Amniotic epithelial cell (primary cell): ENCODE data around the gene NINJ2.
"Not testable (repeated sequence)": the region's sequence is repeated elsewhere in the genome, so short reads cannot be mapped to it uniquely, and the experiment has no call there.

Experiments used
- DNase-seq: peaks from one replicate; pipeline ENCODE4 v3.0.0-alpha.2; 2010; ENCODE audit warnings: low read depth

The NINJ2 gene

DNA sequence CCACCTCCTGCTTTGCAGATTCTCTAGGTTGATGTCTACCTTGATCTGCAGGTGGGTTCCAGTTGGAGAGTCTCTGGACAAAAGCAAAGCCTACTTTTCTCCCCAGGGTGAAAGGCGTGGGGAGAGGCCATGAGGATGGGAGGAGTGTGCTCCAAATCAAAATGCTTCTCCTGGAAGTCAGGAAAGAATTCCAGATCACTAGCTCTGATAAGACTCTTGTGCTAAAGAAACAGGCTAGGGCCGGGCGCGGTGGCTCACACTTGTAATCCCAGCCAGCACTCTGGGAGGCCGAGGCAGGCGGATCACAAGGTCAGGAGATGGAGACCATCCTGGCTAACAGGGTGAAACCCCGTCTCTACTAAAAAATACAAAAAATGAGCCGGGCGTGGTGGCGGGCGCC, 21.9 kb downstream of the NINJ2 start:
- not testable (repeated sequence) for DNase-seq

- no peak for DNase-seq
These were observed 22.5 kb downstream of the NINJ2 start for GRCh38 chr12:640773-641172.

- no peak for DNase-seq
These were observed 23.3 kb downstream of the NINJ2 start for GRCh38 chr12:639988-640387.

- DNase-seq = no peak
These were observed 23.7 kb downstream of the NINJ2 start for GRCh38 chr12:639566-639965.

- no peak for DNase-seq
These were observed 24.2 kb downstream of the NINJ2 start for GRCh38 chr12:638953-639557.

GRCh38 chr12:636632-637031, 26.6 kb downstream of the NINJ2 start:
- no peak for DNase-seq

- no peak for DNase-seq
These were observed 29.5 kb downstream of the NINJ2 start for GRCh38 chr12:633731-634130.

DNA sequence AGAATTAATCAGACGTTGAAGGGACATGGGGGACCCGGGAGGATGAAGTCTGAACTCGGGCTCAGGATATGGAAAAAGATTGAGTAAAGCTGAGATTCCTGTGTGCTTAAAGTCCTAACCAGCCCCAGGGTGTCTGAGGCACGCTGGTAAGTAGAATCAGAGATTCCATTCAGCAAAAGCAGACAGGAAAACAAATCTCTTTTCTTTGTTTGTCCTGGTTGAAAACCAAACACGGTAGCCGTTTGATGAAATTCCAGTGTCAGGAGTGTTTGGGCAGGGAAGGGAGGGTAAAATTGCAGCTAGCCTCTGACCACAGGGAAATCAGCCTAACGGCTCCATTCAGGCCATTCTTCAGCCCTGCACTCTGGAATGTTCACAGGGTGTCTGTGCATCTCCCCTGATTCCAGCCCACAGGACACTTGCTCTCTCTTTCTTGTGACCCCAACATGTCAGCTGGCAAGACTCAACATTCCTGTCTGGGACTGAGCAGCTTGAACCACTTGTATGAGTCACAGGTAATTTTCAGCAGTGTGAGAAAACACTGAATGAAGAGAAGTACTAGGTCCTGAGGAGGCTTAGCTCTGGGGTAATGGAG, 31.0 kb downstream of the NINJ2 start:
- DNase-seq = peak; percentile 96

GRCh38 chr12:630656-631632, 32.3 kb downstream of the NINJ2 start:
- no peak for DNase-seq

DNA sequence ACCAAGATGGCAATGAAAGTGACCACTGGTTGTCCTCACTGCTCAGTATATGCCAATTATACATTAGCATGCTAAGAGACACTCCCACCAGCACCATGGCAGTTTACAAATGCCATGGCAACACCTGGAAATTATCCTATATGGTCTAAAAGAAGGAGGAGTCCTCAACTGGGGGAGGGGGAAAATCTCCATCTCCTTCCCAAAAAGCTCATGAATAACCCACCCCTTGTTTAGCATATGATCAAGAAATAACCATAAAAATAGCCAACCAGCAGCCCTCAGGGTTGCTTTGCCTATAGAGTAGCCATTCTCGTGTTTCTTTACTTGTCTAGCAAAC, 34.5 kb downstream of the NINJ2 start:
- DNase-seq = not testable (repeated sequence)

- DNase-seq = no peak
These were observed 35.1 kb downstream of the NINJ2 start for GRCh38 chr12:627863-628741.

DNA sequence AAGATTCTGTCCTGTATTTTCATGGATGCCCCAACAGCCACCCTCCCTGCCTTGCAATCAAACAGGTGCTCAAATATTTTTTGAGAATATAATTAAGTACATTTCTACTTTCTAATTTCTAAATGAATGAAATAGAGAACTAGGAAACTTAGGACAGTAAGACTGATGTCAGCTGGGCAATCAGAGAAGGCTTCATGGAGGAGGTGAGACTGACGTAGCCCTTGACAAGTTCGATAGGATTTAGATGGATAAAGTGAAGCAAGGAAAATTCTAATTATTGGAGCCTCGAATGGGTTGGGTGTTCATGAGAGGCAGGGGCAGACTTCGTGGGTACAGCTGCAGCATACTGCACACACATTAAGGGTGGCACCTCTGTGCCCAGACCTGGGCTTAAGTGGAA, 36.0 kb downstream of the NINJ2 start:
- DNase-seq = no peak

GRCh38 chr12:625998-626397, 37.2 kb downstream of the NINJ2 start:
- DNase-seq = no peak

DNA sequence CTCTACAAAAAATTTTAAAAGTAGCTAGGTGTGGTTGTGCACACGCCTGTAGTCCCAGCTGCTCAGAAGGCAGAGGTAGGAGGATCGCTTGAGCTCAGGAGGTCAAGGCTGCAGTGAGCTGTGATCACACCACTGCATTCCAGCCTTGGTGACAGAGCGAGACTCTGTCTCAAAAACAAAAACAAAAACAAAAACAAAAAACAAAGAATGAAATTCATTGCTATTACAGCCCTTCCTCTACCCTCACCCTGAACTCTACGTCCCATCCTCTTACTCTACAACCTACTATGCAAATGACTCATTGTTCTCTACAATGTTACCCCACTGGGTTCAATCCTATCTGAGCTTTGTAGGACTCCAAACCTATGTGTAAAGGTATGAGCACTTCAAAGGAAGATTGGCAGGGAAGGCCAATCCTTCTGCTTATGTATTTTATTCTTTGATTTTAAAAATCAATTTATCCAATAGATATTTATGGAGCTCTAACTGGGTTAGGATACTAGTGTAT, 39.3 kb downstream of the NINJ2 start:
- no peak for DNase-seq

GRCh38 chr12:623172-623864, 39.9 kb downstream of the NINJ2 start:
- no peak for DNase-seq

DNA sequence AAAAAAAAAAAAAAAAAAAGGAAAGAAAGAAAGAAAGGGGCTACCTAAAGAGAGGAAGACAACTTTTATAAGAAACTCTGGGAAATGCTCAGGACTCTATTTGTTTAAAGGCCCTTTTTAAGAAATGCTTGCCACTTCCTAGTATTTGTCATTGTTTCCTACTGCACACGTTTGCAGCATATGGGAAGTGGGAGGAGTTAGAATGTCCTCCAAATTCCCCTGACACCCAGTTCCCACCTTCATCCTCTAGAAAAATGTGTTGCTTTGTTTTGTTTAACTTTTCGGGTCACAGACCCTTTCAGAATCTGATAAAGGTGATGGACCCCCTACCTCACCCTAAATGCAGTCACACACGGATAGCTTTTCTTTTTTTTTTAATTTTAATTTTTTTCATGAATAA, 40.8 kb downstream of the NINJ2 start:
- no peak for DNase-seq

GRCh38 chr12:619346-619745, 43.9 kb downstream of the NINJ2 start:
- no peak for DNase-seq

DNA sequence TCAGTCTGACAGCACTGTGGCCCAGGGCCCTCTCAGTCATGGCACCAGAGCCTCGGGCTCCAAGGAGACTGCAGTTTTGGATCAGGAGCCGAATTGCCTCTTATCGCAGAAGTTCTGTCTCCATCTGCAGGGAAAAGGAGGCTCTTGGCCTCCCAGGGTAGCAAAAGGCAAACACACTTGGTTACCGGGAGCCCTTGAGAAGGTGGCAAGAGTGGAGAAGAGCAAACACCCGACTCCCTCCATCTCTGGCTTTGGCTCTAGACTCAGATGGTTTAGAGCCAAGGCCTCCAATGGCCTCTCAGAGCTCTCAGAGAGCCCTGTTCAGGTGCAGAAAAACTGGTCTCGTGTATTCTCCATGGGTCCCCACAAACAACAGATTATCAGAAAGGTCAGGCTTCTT, 44.6 kb downstream of the NINJ2 start:
- DNase-seq = no peak

GRCh38 chr12:617304-617915, 45.8 kb downstream of the NINJ2 start:
- DNase-seq = peak; percentile 97

DNA sequence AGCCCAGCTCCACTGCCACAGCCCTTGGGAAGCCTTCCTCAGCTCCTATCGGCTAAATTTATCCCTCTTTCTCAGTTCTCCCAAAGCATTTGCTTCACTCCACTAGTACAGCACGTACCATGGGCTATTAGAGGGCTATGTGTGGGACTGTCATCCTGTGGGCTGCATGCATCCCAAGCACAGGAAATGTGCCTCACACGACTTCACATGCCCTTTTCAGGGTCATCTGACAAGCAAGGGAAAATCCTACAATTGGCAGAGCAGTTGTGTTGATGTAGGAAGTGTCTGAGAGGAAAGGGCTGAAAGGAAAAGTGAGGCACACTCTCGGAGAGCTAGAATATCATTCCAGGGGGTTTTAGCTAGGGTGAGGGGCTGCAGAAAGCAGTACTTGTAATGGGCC, 47.6 kb downstream of the NINJ2 start:
- no peak for DNase-seq

- DNase-seq = peak; percentile 23
These were observed 48.8 kb downstream of the NINJ2 start for GRCh38 chr12:614411-614970.
